LNCaP clone FGC (cell line): ENCODE measurements around the gene GPR34.

Experiments
- DNase-seq: peaks from one replicate; pipeline ENCODE4 v3.0.0-alpha.2; 2011; ENCODE audit warnings: low read depth
- H3K4me3 ChIP-seq: 2 replicates; pipeline ENCODE4 v1.5.1; 2011; ENCODE audit warnings: mild to moderate bottlenecking, low read depth, low read length, control low read depth
- CTCF ChIP-seq: IDR thresholded peaks from 2 replicates; pipeline ENCODE4 v1.5.1; 2012; ENCODE audit warnings: mild to moderate bottlenecking; ENCODE audit not compliant: control insufficient read depth, insufficient read depth; ENCODE audit errors: extremely low read depth

Gene GPR34

GRCh38 chrX:41722214-41722613, 33.4 kb downstream of the GPR34 start:
- no peak for DNase-seq
- TF ChIP-seq CTCF, result no peak
- H3K4me3 ChIP-seq, result no peak overlapping the region

GRCh38 chrX:41722816-41723618, 34.2 kb downstream of the GPR34 start:
- H3K4me3 ChIP-seq, result no peak overlapping the region
- DNase-seq, result no peak
- TF ChIP-seq CTCF, result no peak

GRCh38 chrX:41723826-41724225, 35.1 kb downstream of the GPR34 start, which contains the start of gene GPR82:
Gene GPR82, plus strand, starts transcription at chrX:41724181. Its CDS starts 2,846 bp downstream, at chrX:41727027.
- no peak for DNase-seq
- no peak for TF ChIP-seq CTCF
- H3K4me3 ChIP-seq, result no peak within 1 kb of the TSS

- no peak for TF ChIP-seq CTCF
- DNase-seq, result no peak
- H3K4me3 ChIP-seq, result no peak overlapping the region
Measured at GRCh38 chrX:41728125-41728524, 39.4 kb downstream of the GPR34 start.

- H3K4me3 ChIP-seq, result no peak overlapping the region
- DNase-seq, result no peak
- TF ChIP-seq CTCF, result no peak
Measured at GRCh38 chrX:41730081-41730480, 41.3 kb downstream of the GPR34 start.

GRCh38 chrX:41732260-41732659, 43.5 kb downstream of the GPR34 start:
- no peak for TF ChIP-seq CTCF
- no peak overlapping the region for H3K4me3 ChIP-seq
- DNase-seq, result no peak

- TF ChIP-seq CTCF, result no peak
- H3K4me3 ChIP-seq, result no peak overlapping the region
- DNase-seq, result no peak
Measured at GRCh38 chrX:41733939-41734338, 45.2 kb downstream of the GPR34 start.
